DOHH2 (cell line): Measurements from ENCODE around the gene SPTBN4.
"Not testable (repeated sequence)": the region's sequence is repeated elsewhere in the genome, so short reads cannot be mapped to it uniquely, and the experiment has no call there.

ENCODE experiments used
- H3F3A ChIP-seq: fragments of 200-600 bp; sonication (generic), shearing (Covaris generic); 2 replicates; pipeline ENCODE4 v1.6.0; 2016; ENCODE audit warnings: antibody characterized with exemption, mild to moderate bottlenecking; ENCODE audit not compliant: control insufficient read depth, insufficient read depth
- H3K27ac ChIP-seq: fragments of 200-600 bp; sonication (generic); 2 replicates; pipeline ENCODE4 v1.5.1; 2014; ENCODE audit warnings: low read depth, mild to moderate bottlenecking, low read length, moderate library complexity
- H3K27me3 ChIP-seq: fragments of 200-600 bp; sonication (generic); 2 replicates; pipeline ENCODE4 v1.6.1; 2014; ENCODE audit warnings: mild to moderate bottlenecking, low read length, mixed read lengths; ENCODE audit not compliant: control insufficient read depth
- H3K36me3 ChIP-seq: fragments of 200-600 bp; sonication (generic); 2 replicates; pipeline ENCODE4 v1.6.1; 2014; ENCODE audit warnings: mild to moderate bottlenecking, low read length, moderate library complexity, mixed read lengths; ENCODE audit not compliant: control insufficient read depth
- H3K4me1 ChIP-seq: fragments of 200-600 bp; sonication (generic); 2 replicates; pipeline ENCODE4 v1.6.1; 2014; ENCODE audit warnings: mild to moderate bottlenecking, low read length, mixed read lengths; ENCODE audit not compliant: control insufficient read depth
- H3K4me2 ChIP-seq: fragments of 200-600 bp; sonication (generic); 2 replicates; pipeline ENCODE4 v1.6.0; 2014; ENCODE audit warnings: mild to moderate bottlenecking, low read length, moderate library complexity
- H3K4me3 ChIP-seq: fragments of 200-600 bp; sonication (generic); 2 replicates; pipeline ENCODE4 v1.5.1; 2014; ENCODE audit warnings: mild to moderate bottlenecking, low read length, mixed read lengths
- H3K79me2 ChIP-seq: fragments of 200-600 bp; sonication (generic); 2 replicates; pipeline ENCODE4 v1.6.1; 2014; ENCODE audit warnings: mild to moderate bottlenecking, low read length, mixed read lengths; ENCODE audit not compliant: control insufficient read depth
- H3K9me2 ChIP-seq: fragments of 200-600 bp; sonication (generic); replicated peaks from 2 replicates; pipeline ENCODE4 v1.6.1; 2014; ENCODE audit warnings: mild to moderate bottlenecking, low read length, mixed read lengths; ENCODE audit not compliant: control insufficient read depth
- H3K9me3 ChIP-seq: fragments of 200-600 bp; sonication (generic); 2 replicates; pipeline ENCODE4 v1.6.1; 2014; ENCODE audit warnings: antibody characterized with exemption, low read length, mixed read lengths; ENCODE audit not compliant: control insufficient read depth, insufficient read depth
- H4K20me1 ChIP-seq: fragments of 200-600 bp; sonication (generic); 2 replicates; pipeline ENCODE4 v1.6.0; 2014; ENCODE audit warnings: low read depth, mild to moderate bottlenecking, antibody characterized with exemption, low read length, moderate library complexity; ENCODE audit not compliant: control insufficient read depth, insufficient read depth
- EZH2phosphoT487 ChIP-seq: fragments of 200-600 bp; sonication (generic); IDR thresholded peaks from 2 replicates; pipeline ENCODE4 v1.6.1; 2017; ENCODE audit warnings: borderline replicate concordance, mild to moderate bottlenecking, antibody characterized with exemption, low read length, moderate library complexity, mixed read lengths
- TF ChIP-seq, protein P1 (sequence below): fragments of 200-600 bp; sonication (generic); IDR thresholded peaks from one replicate; pipeline ENCODE4 v1.5.1; 2014; ENCODE audit warnings: antibody characterized with exemption, mild to moderate bottlenecking, low read depth, low read length; ENCODE audit not compliant: poor library complexity, severe bottlenecking

The SPTBN4 gene

DNA sequence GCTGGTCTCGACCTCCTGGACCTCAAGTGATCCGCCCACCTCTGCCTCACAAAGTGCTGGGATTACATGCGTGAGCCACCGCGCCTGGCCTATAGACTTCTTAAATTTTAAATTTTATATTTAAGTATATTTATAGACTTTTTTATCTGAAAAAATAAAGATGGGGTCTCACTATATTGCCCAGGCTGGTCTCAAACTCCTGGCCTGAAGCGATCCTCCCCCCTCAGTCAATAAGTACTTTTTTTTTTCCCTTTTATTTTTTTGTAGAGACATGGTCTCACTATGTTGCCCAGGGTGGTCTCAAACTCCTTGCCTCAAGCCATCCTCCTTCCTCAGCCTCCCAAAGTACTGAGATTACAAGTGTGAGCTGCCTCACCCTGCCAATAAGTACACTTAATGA is 42.9 kb upstream of the SPTBN4 start:
- Histone ChIP-seq H3K4me3 (no peak overlapping the region), H3K4me1 (peaks cover 34% of the 10 kb centered on the region), H3K36me3 (peaks cover 12% of the 10 kb centered on the region), H4K20me1 (no peaks in the 10 kb centered on the region), H3K27ac (no peak overlapping the region), H3K9me3 (no peaks in the 10 kb centered on the region), H3K79me2 (peaks cover 13% of the 10 kb centered on the region), H3F3A (peaks cover 6% of the 10 kb centered on the region), H3K9me2 (no peaks in the 10 kb centered on the region), H3K4me2 (no peak overlapping the region), H3K27me3 (no peaks in the 10 kb centered on the region)
- TF ChIP-seq, protein P1, sequence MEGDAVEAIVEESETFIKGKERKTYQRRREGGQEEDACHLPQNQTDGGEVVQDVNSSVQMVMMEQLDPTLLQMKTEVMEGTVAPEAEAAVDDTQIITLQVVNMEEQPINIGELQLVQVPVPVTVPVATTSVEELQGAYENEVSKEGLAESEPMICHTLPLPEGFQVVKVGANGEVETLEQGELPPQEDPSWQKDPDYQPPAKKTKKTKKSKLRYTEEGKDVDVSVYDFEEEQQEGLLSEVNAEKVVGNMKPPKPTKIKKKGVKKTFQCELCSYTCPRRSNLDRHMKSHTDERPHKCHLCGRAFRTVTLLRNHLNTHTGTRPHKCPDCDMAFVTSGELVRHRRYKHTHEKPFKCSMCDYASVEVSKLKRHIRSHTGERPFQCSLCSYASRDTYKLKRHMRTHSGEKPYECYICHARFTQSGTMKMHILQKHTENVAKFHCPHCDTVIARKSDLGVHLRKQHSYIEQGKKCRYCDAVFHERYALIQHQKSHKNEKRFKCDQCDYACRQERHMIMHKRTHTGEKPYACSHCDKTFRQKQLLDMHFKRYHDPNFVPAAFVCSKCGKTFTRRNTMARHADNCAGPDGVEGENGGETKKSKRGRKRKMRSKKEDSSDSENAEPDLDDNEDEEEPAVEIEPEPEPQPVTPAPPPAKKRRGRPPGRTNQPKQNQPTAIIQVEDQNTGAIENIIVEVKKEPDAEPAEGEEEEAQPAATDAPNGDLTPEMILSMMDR, result no peak
- no peak for TF ChIP-seq EZH2phosphoT487

DNA sequence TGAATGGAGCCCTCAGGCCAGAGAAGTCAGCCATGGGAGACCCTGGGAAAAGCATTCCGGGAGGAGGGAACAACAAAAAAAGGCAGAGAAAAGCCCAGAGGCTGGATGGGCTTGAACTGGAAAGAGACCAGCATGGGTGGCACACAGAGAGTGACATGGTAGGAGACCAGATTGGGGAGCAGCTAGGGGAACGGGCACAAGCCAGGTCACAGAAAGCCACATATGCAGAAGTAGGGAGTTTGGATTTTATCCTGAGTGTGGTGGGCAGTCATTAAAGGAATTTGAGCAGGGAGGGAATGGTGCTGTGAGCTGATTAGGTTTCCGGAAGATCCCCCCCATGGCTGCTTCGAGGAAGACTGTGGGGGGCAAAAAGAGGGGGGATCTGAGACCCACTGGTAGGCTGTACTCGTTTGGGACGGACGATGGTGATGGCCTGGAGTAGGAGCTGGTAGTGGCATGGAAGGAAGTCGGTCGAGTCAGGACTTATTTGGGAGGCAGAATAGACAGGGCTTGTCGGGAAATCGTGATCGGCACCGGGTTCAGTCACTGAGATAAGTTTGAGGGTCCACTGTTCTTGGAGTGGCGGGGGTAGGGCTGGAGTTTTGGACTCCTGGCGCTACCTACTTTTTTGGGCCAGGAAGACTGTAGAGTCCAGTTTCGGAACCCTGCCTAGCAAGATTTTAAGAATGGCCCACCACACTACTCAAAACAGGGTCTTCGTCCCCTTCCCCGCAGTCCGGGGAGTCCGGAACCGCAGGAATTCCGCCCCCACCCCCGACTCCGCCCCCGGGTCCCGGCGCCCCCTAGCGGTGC is 42.0 kb upstream of the SPTBN4 start:
- H3K9me3 ChIP-seq, result no peaks in the 10 kb centered on the region
- H3K79me2 ChIP-seq, result peaks cover 13% of the 10 kb centered on the region
- peaks cover 6% of the 10 kb centered on the region for H3F3A ChIP-seq
- peaks cover 12% of the 10 kb centered on the region for H3K36me3 ChIP-seq
- peak overlapping the region; percentile 100 for H3K4me2 ChIP-seq
- H4K20me1 ChIP-seq, result no peaks in the 10 kb centered on the region
- H3K4me1 ChIP-seq, result peaks cover 29% of the 10 kb centered on the region
- H3K9me2 ChIP-seq, result no peaks in the 10 kb centered on the region
- H3K27me3 ChIP-seq, result no peaks in the 10 kb centered on the region
- TF ChIP-seq EZH2phosphoT487, result no peak
- TF ChIP-seq, protein P1, result no peak
- peak overlapping the region; percentile 71 for H3K27ac ChIP-seq
- H3K4me3 ChIP-seq, result peak overlapping the region; percentile 99

DNA sequence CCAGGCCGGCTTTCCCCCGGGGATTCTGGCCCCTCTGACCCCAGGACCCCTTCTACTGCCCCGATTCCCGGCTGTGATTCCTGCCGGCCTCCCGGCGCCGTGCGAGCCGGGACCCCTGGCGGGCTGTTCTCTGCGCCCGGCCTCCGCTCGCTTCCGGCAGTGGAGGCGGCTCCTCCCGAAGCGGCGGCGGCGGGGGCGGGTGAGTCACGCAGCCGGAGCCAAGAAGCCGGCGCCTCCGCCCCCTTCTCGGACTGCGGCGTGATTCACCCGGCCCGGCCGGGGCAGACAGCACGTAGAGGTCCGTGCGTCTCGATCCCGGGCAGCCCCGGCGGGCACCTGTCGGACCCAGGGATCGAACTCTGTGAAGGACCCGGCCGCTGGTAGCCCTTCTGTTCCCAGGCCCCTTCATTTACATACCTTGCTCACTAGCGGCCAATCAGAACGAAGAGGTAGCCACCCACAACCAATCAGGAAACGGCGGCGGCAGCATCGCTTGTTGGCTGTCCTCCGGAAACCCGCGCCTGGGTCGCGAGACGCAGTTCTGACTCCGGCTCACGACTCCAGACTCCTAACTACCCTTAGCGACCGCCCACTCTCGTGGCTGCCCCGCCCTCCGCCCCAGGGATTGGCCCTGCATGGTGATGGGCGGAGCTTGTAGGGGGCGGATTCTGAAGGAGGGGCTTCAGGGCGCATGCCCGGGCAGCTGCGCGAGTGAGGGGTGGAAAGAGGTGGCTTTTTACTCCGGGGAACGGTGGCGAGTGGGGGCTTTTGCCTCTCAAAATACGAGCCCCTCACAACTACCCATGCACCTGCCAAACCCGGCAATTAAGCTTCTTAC is 41.1 kb upstream of the SPTBN4 start, which contains the start of gene SERTAD1:
SERTAD1 (minus strand) TSS at position 543 of the 838 bp plus-strand sequence. CDS start 2,446 bp downstream, outside the sequence.
- Histone ChIP-seq H3K27me3 (no peaks in the 10 kb centered on the region), H3K4me3 (peak within 1 kb of the TSS; percentile 99), H3F3A (peaks cover 6% of the 10 kb centered on the region), H3K36me3 (peaks cover 12% of the 10 kb centered on the region), H4K20me1 (no peaks in the 10 kb centered on the region), H3K4me2 (peak within 1 kb of the TSS; percentile 100), H3K79me2 (peaks cover 13% of the 10 kb centered on the region), H3K9me2 (no peaks in the 10 kb centered on the region), H3K4me1 (peaks cover 29% of the 10 kb centered on the region), H3K9me3 (no peaks in the 10 kb centered on the region), H3K27ac (peak within 1 kb of the TSS; percentile 71)
- TF ChIP-seq, protein P1, result peak; percentile 86
- TF ChIP-seq EZH2phosphoT487, result no peak

DNA sequence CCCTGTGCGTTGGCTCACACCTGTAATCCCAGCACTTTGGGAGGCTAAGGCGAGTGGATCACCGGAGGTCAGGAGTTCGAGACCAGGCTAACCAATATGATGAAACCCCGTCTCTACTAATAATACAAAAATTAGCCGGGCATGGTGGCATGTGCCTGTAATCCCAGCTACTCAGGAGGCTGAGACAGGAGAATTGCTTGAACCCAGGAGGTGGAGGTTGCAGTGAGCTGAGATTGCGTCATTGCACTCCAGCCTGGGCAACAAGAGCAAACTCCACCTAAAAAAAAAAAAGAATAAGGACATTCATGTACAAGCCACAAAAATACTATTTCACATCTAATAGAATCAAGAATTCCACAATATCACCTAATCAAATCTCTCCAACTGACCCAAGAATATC is 38.6 kb upstream of the SPTBN4 start:
- H3K4me2 ChIP-seq, H3K4me3 ChIP-seq, H3K79me2 ChIP-seq, H3K9me3 ChIP-seq, H3F3A ChIP-seq, H3K27me3 ChIP-seq, H3K9me2 ChIP-seq, H4K20me1 ChIP-seq, H3K27ac ChIP-seq, H3K36me3 ChIP-seq: not testable (repeated sequence)
- H3K4me1 ChIP-seq, result peaks cover 22% of the 10 kb centered on the region

DNA sequence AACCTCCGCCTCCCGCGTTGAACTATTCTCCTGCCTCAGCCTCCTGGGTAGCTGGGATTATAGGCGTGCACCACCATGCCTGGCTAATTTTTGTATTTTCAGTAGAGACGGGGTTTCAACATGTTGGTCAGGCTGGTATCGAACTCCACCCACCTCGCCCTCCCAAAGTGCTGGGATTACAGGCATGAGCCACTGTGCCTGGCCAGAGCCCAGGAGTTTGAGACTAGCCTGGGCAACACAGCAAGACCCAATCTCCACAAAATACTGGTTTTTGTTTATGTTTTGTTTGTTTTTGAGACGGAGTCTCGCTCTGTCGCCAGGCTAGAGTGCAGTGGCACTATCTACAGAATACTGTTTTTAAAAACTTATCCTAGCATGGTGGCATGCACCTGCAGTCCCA is 36.6 kb upstream of the SPTBN4 start:
- not testable (repeated sequence) for H3K27ac ChIP-seq, H3K9me2 ChIP-seq, H3K79me2 ChIP-seq, H4K20me1 ChIP-seq, H3K27me3 ChIP-seq, H3K36me3 ChIP-seq, H3K9me3 ChIP-seq, H3K4me2 ChIP-seq, H3K4me3 ChIP-seq, H3F3A ChIP-seq
- H3K4me1 ChIP-seq, result peaks cover 35% of the 10 kb centered on the region
